MM.1S (cell line): Measurements from ENCODE around the gene MNT.

Source experiments
- DNase-seq: peaks from one replicate; pipeline ENCODE4 v3.0.0-alpha.2; 2015
- H2AFZ ChIP-seq: fragments of 300-600 bp; sonication (generic); 2 replicates; pipeline ENCODE4 v1.6.0; 2016; ENCODE audit warnings: antibody characterized with exemption, low read length
- H3F3A ChIP-seq: fragments of 300-600 bp; sonication (generic); 2 replicates; pipeline ENCODE4 v1.6.1; 2016; ENCODE audit warnings: mild to moderate bottlenecking, antibody characterized with exemption, low read length, moderate library complexity, mixed read lengths; ENCODE audit not compliant: insufficient read depth
- H3K27ac ChIP-seq: fragments of 300-600 bp; sonication (generic); 2 replicates; pipeline ENCODE4 v1.5.1; 2016; ENCODE audit warnings: mild to moderate bottlenecking, low read length
- H3K27me3 ChIP-seq: fragments of 300-600 bp; sonication (generic); replicated peaks from 2 replicates; pipeline ENCODE4 v1.6.0; 2016; ENCODE audit warnings: low read length; ENCODE audit not compliant: insufficient read depth
- H3K36me3 ChIP-seq: fragments of 300-600 bp; sonication (generic); replicated peaks from 2 replicates; pipeline ENCODE4 v1.6.1; 2016; ENCODE audit warnings: mild to moderate bottlenecking, low read length, mixed read lengths; ENCODE audit not compliant: insufficient read depth
- H3K4me1 ChIP-seq: fragments of 300-600 bp; sonication (generic); 2 replicates; pipeline ENCODE4 v1.6.1; 2016; ENCODE audit warnings: low read length, mixed read lengths
- H3K4me2 ChIP-seq: fragments of 300-600 bp; sonication (generic); 2 replicates; pipeline ENCODE4 v1.6.0; 2016; ENCODE audit warnings: low read depth, low read length
- H3K4me3 ChIP-seq: fragments of 300-600 bp; sonication (generic); 2 replicates; pipeline ENCODE4 v1.5.1; 2016; ENCODE audit warnings: low read length, mixed read lengths
- H3K79me2 ChIP-seq: fragments of 300-600 bp; sonication (generic); 2 replicates; pipeline ENCODE4 v1.6.1; 2016; ENCODE audit warnings: mixed run types, low read length, mixed read lengths
- H3K9ac ChIP-seq: fragments of 300-600 bp; sonication (generic); 2 replicates; pipeline ENCODE4 v1.6.1; 2016; ENCODE audit warnings: low read length, mixed read lengths
- H3K9me2 ChIP-seq: fragments of 300-600 bp; sonication (generic); replicated peaks from 2 replicates; pipeline ENCODE4 v1.6.1; 2016; ENCODE audit warnings: mild to moderate bottlenecking, low read length, mixed read lengths; ENCODE audit not compliant: insufficient read depth
- H3K9me3 ChIP-seq: fragments of 300-600 bp; sonication (generic); replicated peaks from 2 replicates; pipeline ENCODE4 v1.6.1; 2016; ENCODE audit warnings: mild to moderate bottlenecking, low read length, mixed read lengths; ENCODE audit not compliant: insufficient read depth
- H4K20me1 ChIP-seq: fragments of 300-600 bp; sonication (generic); 2 replicates; pipeline ENCODE4 v1.6.1; 2016; ENCODE audit warnings: mild to moderate bottlenecking, low read length, moderate library complexity, mixed read lengths; ENCODE audit not compliant: insufficient read depth
- CTCF ChIP-seq: fragments of 300-600 bp; sonication (generic); IDR thresholded peaks from 2 replicates; pipeline ENCODE4 v1.5.1; 2016; ENCODE audit warnings: antibody characterized with exemption, low read length, mixed read lengths
- EZH2 ChIP-seq: fragments of 300-600 bp; sonication (generic); optimal IDR thresholded peaks from 2 replicates; pipeline ENCODE3; 2017; ENCODE audit warnings: low read depth, mild to moderate bottlenecking, antibody characterized with exemption, low read length, mixed read lengths
- EZH2phosphoT487 ChIP-seq: fragments of 300-600 bp; sonication (generic); IDR thresholded peaks from 2 replicates; pipeline ENCODE4 v1.6.1; 2018; ENCODE audit warnings: antibody characterized with exemption, low read length

The MNT gene

DNA sequence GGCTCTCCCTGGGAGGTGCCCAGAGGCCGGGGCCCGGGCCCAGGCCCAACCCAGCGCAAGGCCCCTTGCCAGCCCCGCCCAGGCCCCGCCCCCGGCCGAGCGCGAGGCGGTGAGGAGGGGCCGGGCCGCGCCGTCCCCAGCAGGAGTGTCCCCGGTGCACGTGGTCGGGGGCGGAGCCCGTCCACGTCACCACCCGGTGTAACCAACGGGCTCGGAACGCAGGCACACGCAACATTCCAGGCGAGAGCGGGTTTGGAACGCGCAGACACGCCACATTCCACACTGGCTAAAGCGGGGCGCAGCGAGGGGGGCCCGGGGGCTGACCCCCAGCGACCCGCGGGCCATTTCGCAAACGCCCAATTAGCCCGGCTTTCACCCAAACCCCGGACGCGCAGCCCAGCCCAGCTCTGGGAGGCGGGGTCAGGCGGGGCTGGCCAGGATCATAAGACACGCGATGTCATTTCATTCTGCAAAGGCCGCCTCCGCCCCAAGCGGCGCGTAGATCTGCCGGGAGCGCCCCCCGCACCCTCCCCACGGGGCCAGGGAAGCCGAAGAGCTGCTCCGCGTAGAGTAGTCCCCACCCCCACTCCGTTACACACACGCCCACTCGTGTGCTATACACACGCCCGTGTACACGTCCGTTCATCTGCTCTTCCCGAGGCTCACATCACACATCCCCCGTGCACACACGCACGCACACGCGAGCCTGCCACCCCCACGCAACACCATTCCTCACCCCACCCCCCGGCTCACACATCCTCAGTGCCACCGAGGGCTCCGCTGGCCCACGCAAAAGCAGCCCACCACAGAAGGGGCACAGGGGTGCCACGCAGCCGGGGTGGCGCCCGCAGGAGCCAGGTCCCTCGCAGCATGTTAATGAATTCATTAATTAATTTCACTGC lies 1.0 kb downstream of the MNT start:
- peaks cover 13% of the 10 kb centered on the region; the same call in 1 of the 2 replicates for H3F3A ChIP-seq
- H3K9me2 ChIP-seq = no peaks in the 10 kb centered on the region
- peak overlapping the region; percentile 100 for H3K27ac ChIP-seq
- H3K4me3 ChIP-seq = peak overlapping the region; percentile 98
- peak overlapping the region; percentile 100 for H3K4me2 ChIP-seq
- peaks cover 50% of the 10 kb centered on the region for H3K79me2 ChIP-seq
- no peaks in the 10 kb centered on the region for H3K27me3 ChIP-seq
- peak; percentile 97 for DNase-seq
- H4K20me1 ChIP-seq = no peaks in the 10 kb centered on the region
- H3K9ac ChIP-seq = peak overlapping the region; percentile 98
- no peaks in the 10 kb centered on the region for H3K9me3 ChIP-seq
- H3K36me3 ChIP-seq = no peaks in the 10 kb centered on the region
- TF ChIP-seq CTCF (no peak), EZH2 (no peak), EZH2phosphoT487 (no peak)
- H3K4me1 ChIP-seq = peaks cover 5% of the 10 kb centered on the region; the same call in 1 of the 2 replicates
- H2AFZ ChIP-seq = peak overlapping the region; percentile 26; the same call in 1 of the 2 replicates

GRCh38 chr17:2398655-2399571 lies 1.9 kb downstream of the MNT start:
- H3K9ac ChIP-seq = peak overlapping the region; percentile 92
- H3K9me3 ChIP-seq = no peaks in the 10 kb centered on the region
- peak overlapping the region; percentile 100 for H3K27ac ChIP-seq
- peak overlapping the region; percentile 81 for H3K4me3 ChIP-seq
- peak overlapping the region; percentile 100 for H3K4me2 ChIP-seq
- no peaks in the 10 kb centered on the region for H4K20me1 ChIP-seq
- H3K4me1 ChIP-seq = peaks cover 8% of the 10 kb centered on the region
- TF ChIP-seq EZH2 = no peak
- no peak for TF ChIP-seq EZH2phosphoT487
- TF ChIP-seq CTCF = no peak
- peak; percentile 43 for DNase-seq
- H2AFZ ChIP-seq = peak overlapping the region; percentile 25; the same call in 1 of the 2 replicates
- H3K27me3 ChIP-seq = no peaks in the 10 kb centered on the region
- H3K36me3 ChIP-seq = no peaks in the 10 kb centered on the region
- H3K9me2 ChIP-seq = no peaks in the 10 kb centered on the region
- peaks cover 55% of the 10 kb centered on the region for H3K79me2 ChIP-seq
- peaks cover 13% of the 10 kb centered on the region; the same call in 1 of the 2 replicates for H3F3A ChIP-seq

GRCh38 chr17:2398182-2398581 lies 2.7 kb downstream of the MNT start:
- H3K79me2 ChIP-seq = peaks cover 55% of the 10 kb centered on the region

More at GRCh38 chr17:2398182-2398581, 2.7 kb downstream of the MNT start:
- H2AFZ ChIP-seq = no peak overlapping the region
- no peaks in the 10 kb centered on the region for H3K9me2 ChIP-seq
- no peaks in the 10 kb centered on the region for H3K27me3 ChIP-seq
- H3K4me3 ChIP-seq = no peak overlapping the region
- no peak overlapping the region for H3K4me2 ChIP-seq
- no peak overlapping the region for H3K27ac ChIP-seq
- DNase-seq = no peak
- no peaks in the 10 kb centered on the region for H3K36me3 ChIP-seq
- H3K9me3 ChIP-seq = no peaks in the 10 kb centered on the region
- TF ChIP-seq CTCF (no peak), EZH2phosphoT487 (no peak), EZH2 (no peak)
- H3K4me1 ChIP-seq = peaks cover 8% of the 10 kb centered on the region
- H3K9ac ChIP-seq = no peak overlapping the region
- no peaks in the 10 kb centered on the region for H4K20me1 ChIP-seq
- peaks cover 15% of the 10 kb centered on the region; the same call in 1 of the 2 replicates for H3F3A ChIP-seq
